C4-2B (cell line): Measurements from ENCODE around the gene CASP5.

Experiments used
- CTCF ChIP-seq: fragments of 450-650 bp; conservative IDR thresholded peaks from 2 replicates; pipeline ENCODE4 v1.5.1; 2017; ENCODE audit warnings: mild to moderate bottlenecking
- ZFX ChIP-seq: fragments of 450-650 bp; IDR thresholded peaks from 2 replicates; pipeline ENCODE4 v1.6.1; 2017

DNA sequence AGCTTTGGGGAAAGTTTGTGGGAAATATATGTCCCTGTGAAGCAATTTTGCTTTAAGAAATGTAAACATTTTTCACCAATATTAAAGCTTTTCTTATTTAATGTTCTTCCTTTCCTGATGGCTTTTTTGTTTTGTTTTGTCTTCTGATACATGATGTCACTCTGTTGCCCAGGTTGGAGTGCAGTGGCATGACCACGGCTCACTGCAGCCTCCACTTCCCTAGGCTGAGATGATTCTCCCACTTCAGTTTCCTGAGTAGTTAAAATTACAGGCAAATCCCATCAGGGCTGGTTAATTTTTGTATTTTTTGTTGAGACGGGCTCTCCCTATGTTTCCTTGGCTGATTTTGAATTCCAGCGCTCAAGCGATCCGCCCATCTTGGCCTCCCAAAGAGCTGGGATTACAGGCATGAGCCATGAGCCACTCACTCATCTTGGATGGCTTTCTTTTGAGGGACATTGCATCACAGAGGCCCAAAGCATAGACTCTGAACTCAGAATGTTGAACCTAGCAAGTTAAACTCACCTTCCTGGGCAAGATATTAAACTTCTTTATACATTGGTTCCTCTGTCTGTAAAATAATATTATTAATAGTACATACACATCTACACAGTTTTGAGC is 22.8 kb upstream of the CASP5 start:
- TF ChIP-seq CTCF = no peak
- no peak for TF ChIP-seq ZFX
